ENCODE measurements around the gene CDK14.

GRCh38 chr7:91251877-91252276 lies 655.8 kb downstream of the CDK14 start:
- no peak for TF ChIP-seq POLR2A (IDR thresholded peaks at IDR 0.05)
- TF ChIP-seq, protein P1, sequence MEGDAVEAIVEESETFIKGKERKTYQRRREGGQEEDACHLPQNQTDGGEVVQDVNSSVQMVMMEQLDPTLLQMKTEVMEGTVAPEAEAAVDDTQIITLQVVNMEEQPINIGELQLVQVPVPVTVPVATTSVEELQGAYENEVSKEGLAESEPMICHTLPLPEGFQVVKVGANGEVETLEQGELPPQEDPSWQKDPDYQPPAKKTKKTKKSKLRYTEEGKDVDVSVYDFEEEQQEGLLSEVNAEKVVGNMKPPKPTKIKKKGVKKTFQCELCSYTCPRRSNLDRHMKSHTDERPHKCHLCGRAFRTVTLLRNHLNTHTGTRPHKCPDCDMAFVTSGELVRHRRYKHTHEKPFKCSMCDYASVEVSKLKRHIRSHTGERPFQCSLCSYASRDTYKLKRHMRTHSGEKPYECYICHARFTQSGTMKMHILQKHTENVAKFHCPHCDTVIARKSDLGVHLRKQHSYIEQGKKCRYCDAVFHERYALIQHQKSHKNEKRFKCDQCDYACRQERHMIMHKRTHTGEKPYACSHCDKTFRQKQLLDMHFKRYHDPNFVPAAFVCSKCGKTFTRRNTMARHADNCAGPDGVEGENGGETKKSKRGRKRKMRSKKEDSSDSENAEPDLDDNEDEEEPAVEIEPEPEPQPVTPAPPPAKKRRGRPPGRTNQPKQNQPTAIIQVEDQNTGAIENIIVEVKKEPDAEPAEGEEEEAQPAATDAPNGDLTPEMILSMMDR (IDR thresholded peaks at IDR 0.05): no peak
